Measurements from ENCODE around the gene IPO8.

GRCh38 chr12:30640392-30640791 is 55.3 kb downstream of the IPO8 start:
- no peak for TF ChIP-seq GATA2 (IDR thresholded peaks at IDR 0.05; ENCODE audit: low read depth, low read length)
- no peak for TF ChIP-seq GATA3 (IDR thresholded peaks at IDR 0.05; ENCODE audit: low read depth, low read length)

Measured in SH-SY5Y (cell line).